Astrocyte (in vitro differentiated cells and primary cell): ENCODE results near the gene RABGAP1L. TPM values are rescaled to one million over a fixed set of nuclear protein-coding genes. Genes with fewer than 3 reads are reported as not detected.

Experiments
- DNase-seq: peaks from one replicate; pipeline ENCODE4 v3.0.0-alpha.2; 2010; ENCODE audit warnings: low read depth
- FAIRE-seq: peaks from 2 replicates; lab custom pipeline; 2011; peaks lifted over from hg19 to GRCh38; lab: Jason Lieb, UNC
- H2AFZ ChIP-seq: 2 replicates; pipeline ENCODE4 v1.6.0; 2012; ENCODE audit warnings: low read depth, low read length, inconsistent platforms
- H3K27ac ChIP-seq: 2 replicates; pipeline ENCODE4 v1.5.1; 2011; ENCODE audit warnings: low read depth, low read length, inconsistent platforms
- H3K27me3 ChIP-seq: 2 replicates; pipeline ENCODE4 v1.6.0; 2011; ENCODE audit warnings: low read length, inconsistent platforms; ENCODE audit not compliant: insufficient read depth
- H3K36me3 ChIP-seq: 2 replicates; pipeline ENCODE4 v1.5.1; 2011; ENCODE audit warnings: low read length, inconsistent platforms; ENCODE audit not compliant: insufficient read depth
- H3K4me1 ChIP-seq: 2 replicates; pipeline ENCODE4 v1.5.1; 2011; ENCODE audit warnings: low read length, inconsistent platforms; ENCODE audit not compliant: insufficient read depth
- H3K4me2 ChIP-seq: 2 replicates; pipeline ENCODE4 v1.6.0; 2012; ENCODE audit warnings: low read length, inconsistent platforms
- H3K4me3 ChIP-seq: 2 replicates; pipeline ENCODE4 v1.5.1; 2011; ENCODE audit warnings: low read depth, mild to moderate bottlenecking, low read length, inconsistent platforms; ENCODE audit not compliant: insufficient read depth
- H3K79me2 ChIP-seq: 2 replicates; pipeline ENCODE4 v1.6.0; 2012; ENCODE audit warnings: mild to moderate bottlenecking, low read length, inconsistent platforms; ENCODE audit not compliant: insufficient read depth
- H3K9ac ChIP-seq: 2 replicates; pipeline ENCODE4 v1.6.0; 2012; ENCODE audit warnings: mild to moderate bottlenecking, low read length, inconsistent platforms
- H3K9me3 ChIP-seq: 2 replicates; pipeline ENCODE4 v1.5.1; 2012; ENCODE audit warnings: low read depth, mild to moderate bottlenecking, low read length, inconsistent platforms; ENCODE audit not compliant: insufficient read depth
- H4K20me1 ChIP-seq: 2 replicates; pipeline ENCODE4 v1.6.0; 2012; ENCODE audit warnings: low read length, inconsistent platforms; ENCODE audit not compliant: insufficient read depth
- H3K27ac Mint-ChIP-seq: one replicate; pipeline ENCODE4 v1.8.0; 2021; ENCODE audit warnings: mild to moderate bottlenecking, mixed read lengths; ENCODE audit not compliant: unreplicated experiment
- H3K27me3 Mint-ChIP-seq: one replicate; pipeline ENCODE4 v1.8.0; 2021; ENCODE audit warnings: low read depth, mixed read lengths; ENCODE audit not compliant: unreplicated experiment
- H3K36me3 Mint-ChIP-seq: one replicate; pipeline ENCODE4 v1.8.0; 2021; ENCODE audit warnings: low read depth, mixed read lengths; ENCODE audit not compliant: unreplicated experiment
- H3K4me1 Mint-ChIP-seq: one replicate; pipeline ENCODE4 v1.8.0; 2021; ENCODE audit warnings: low read depth, mixed read lengths; ENCODE audit not compliant: unreplicated experiment
- H3K4me3 Mint-ChIP-seq: one replicate; pipeline ENCODE4 v1.8.0; 2021; ENCODE audit warnings: mild to moderate bottlenecking, moderate library complexity, mixed read lengths; ENCODE audit not compliant: unreplicated experiment
- H3K9me3 Mint-ChIP-seq: one replicate; pipeline ENCODE4 v1.8.0; 2021; ENCODE audit warnings: mild to moderate bottlenecking, mixed read lengths; ENCODE audit not compliant: unreplicated experiment
- EZH2 ChIP-seq: IDR thresholded peaks from 2 replicates; pipeline ENCODE4 v1.6.1; 2012; ENCODE audit warnings: mild to moderate bottlenecking, low read length, inconsistent platforms; ENCODE audit not compliant: insufficient read depth
- total RNA-seq: library from RNA; stranded (reverse); gene quantifications from 2 replicates; pipeline ENCODE4 v1.2.1, GENCODE V29; 2021
- TF ChIP-seq, protein P1 (sequence below): IDR thresholded peaks from 2 replicates; pipeline ENCODE4 v1.5.1; 2011; ENCODE audit warnings: low read depth, mild to moderate bottlenecking, inconsistent platforms, low read length, moderate library complexity; ENCODE audit not compliant: insufficient read depth

The RABGAP1L gene
- total RNA-seq, 1 donor from 2014 or later, result 40.2 TPM

DNA sequence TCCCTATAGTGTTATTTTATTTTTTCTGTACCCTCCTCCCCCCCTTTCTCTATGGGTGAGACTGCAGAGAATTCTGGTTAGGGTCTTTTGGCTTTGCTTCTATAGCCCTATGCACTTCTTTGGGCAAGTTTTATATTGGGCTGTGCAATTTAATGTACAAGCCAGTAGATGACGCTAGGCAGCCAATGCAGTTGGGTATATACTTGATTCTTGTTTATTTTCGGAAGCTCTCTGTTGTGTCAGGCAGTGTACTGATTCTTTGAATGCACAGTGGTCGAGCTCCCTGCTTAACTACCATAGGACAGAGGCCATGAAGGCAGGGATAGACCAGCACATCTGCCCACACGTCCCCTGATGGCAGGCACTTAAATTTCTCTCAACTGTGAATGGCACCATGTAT, 254.3 kb downstream of the RABGAP1L start:
- Mint-ChIP-seq H3K4me3 (no peak overlapping the region), H3K27me3 (no peaks in the 10 kb centered on the region), H3K9me3 (peaks cover 3% of the 10 kb centered on the region), H3K36me3 (peaks cover 2% of the 10 kb centered on the region), H3K27ac (no peak overlapping the region), H3K4me1 (no peaks in the 10 kb centered on the region)
- Histone ChIP-seq H3K9ac (no peak overlapping the region), H3K36me3 (no peaks in the 10 kb centered on the region), H3K4me3 (no peak overlapping the region), H3K4me1 (no peaks in the 10 kb centered on the region), H3K9me3 (no peaks in the 10 kb centered on the region), H3K4me2 (no peak overlapping the region), H2AFZ (no peak overlapping the region), H4K20me1 (no peaks in the 10 kb centered on the region), H3K27ac (no peak overlapping the region), H3K79me2 (no peaks in the 10 kb centered on the region), H3K27me3 (no peaks in the 10 kb centered on the region)
- no peak for FAIRE-seq
- DNase-seq, result no peak
- TF ChIP-seq EZH2, result no peak
- TF ChIP-seq, protein P1, sequence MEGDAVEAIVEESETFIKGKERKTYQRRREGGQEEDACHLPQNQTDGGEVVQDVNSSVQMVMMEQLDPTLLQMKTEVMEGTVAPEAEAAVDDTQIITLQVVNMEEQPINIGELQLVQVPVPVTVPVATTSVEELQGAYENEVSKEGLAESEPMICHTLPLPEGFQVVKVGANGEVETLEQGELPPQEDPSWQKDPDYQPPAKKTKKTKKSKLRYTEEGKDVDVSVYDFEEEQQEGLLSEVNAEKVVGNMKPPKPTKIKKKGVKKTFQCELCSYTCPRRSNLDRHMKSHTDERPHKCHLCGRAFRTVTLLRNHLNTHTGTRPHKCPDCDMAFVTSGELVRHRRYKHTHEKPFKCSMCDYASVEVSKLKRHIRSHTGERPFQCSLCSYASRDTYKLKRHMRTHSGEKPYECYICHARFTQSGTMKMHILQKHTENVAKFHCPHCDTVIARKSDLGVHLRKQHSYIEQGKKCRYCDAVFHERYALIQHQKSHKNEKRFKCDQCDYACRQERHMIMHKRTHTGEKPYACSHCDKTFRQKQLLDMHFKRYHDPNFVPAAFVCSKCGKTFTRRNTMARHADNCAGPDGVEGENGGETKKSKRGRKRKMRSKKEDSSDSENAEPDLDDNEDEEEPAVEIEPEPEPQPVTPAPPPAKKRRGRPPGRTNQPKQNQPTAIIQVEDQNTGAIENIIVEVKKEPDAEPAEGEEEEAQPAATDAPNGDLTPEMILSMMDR, result no peak

DNA sequence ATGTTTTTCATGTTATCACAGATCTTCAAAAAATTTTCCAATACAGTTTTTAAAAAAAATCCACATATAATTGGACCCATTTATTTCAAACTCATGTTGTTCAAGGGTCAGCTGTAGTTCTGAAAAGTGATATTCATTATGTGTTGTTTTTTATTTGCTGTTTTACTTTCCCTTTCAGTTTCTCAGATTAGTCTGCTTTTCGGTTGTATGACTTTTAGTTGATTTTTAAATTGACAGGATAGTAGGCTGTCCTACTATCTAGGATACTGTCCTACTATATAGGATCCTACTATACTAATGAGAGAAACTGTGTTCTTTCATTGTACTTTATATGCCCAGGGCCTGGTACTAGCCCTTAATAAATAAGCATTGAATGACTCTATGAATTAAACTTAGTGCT, 254.9 kb downstream of the RABGAP1L start:
- Mint-ChIP-seq H3K4me1 (no peaks in the 10 kb centered on the region), H3K36me3 (peaks cover 2% of the 10 kb centered on the region), H3K4me3 (no peak overlapping the region), H3K27me3 (no peaks in the 10 kb centered on the region), H3K9me3 (peaks cover 3% of the 10 kb centered on the region), H3K27ac (no peak overlapping the region)
- Histone ChIP-seq H3K4me1 (no peaks in the 10 kb centered on the region), H3K36me3 (no peaks in the 10 kb centered on the region), H3K4me2 (no peak overlapping the region), H3K9me3 (no peaks in the 10 kb centered on the region), H2AFZ (no peak overlapping the region), H3K9ac (no peak overlapping the region), H3K27me3 (no peaks in the 10 kb centered on the region), H3K4me3 (no peak overlapping the region), H3K27ac (no peak overlapping the region), H3K79me2 (no peaks in the 10 kb centered on the region), H4K20me1 (no peaks in the 10 kb centered on the region)
- DNase-seq (no peak), FAIRE-seq (no peak)
- TF ChIP-seq, protein P1, result no peak
- TF ChIP-seq EZH2, result no peak

DNA sequence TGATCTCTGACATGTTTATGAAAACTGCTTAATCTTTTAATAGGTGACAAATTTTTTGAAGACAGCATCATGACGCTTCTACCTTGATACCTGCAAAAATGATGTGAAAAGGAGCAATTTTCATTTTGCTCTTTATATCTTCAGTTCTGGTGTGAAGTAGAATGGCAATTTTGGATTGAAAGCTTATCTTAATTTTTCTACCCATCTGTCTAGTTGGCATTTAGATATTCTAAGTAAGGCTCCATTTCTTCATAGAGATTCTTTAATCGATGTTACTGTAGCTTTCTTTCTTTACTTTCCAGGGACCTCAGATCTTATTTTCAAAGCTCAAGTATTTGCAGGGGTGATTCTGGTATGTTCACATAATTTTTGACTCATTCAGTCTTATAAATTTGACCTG, 256.2 kb downstream of the RABGAP1L start:
- Histone ChIP-seq H3K4me2 (no peak overlapping the region), H3K4me1 (no peaks in the 10 kb centered on the region), H2AFZ (no peak overlapping the region), H3K79me2 (no peaks in the 10 kb centered on the region), H3K9ac (no peak overlapping the region), H3K27ac (no peak overlapping the region), H3K36me3 (no peaks in the 10 kb centered on the region), H3K9me3 (no peaks in the 10 kb centered on the region), H3K4me3 (no peak overlapping the region), H3K27me3 (no peaks in the 10 kb centered on the region), H4K20me1 (no peaks in the 10 kb centered on the region)
- Mint-ChIP-seq H3K4me3 (no peak overlapping the region), H3K36me3 (peaks cover 2% of the 10 kb centered on the region), H3K4me1 (no peaks in the 10 kb centered on the region), H3K27me3 (no peaks in the 10 kb centered on the region), H3K27ac (no peak overlapping the region), H3K9me3 (no peaks in the 10 kb centered on the region)
- TF ChIP-seq, protein P1, result no peak
- TF ChIP-seq EZH2, result no peak
- FAIRE-seq (no peak), DNase-seq (no peak)
